Left renal cortex interstitium (tissue), 4 donors: Measurements from ENCODE around the gene PER1. TPM values are rescaled to one million over a fixed set of nuclear protein-coding genes. Genes with fewer than 3 reads are reported as not detected.

Source experiments
- DNase-seq, 4 donors: peaks; one replicate each; pipeline ENCODE4 v3.0.0-alpha.2; 2013; ENCODE audit warnings: low read depth in 4 of 4, low spot score in 2 of 4, missing footprints in 1 of 4
- polyA plus RNA-seq, 4 donors: library from polyadenylated mRNA; unstranded; fragments of 120-200 nt; gene quantifications; one replicate each; pipeline ENCODE4 v1.2.1, GENCODE V29; 2013; ENCODE audit not compliant: insufficient read length in 4 of 4

The PER1 gene
- polyA plus RNA-seq, 4 donors, result 19.7 to 37.7 (median 30.8) TPM

GRCh38 chr17:8155231-8155995 lies 3.2 kb upstream of the PER1 start:
- no peak for DNase-seq

DNA sequence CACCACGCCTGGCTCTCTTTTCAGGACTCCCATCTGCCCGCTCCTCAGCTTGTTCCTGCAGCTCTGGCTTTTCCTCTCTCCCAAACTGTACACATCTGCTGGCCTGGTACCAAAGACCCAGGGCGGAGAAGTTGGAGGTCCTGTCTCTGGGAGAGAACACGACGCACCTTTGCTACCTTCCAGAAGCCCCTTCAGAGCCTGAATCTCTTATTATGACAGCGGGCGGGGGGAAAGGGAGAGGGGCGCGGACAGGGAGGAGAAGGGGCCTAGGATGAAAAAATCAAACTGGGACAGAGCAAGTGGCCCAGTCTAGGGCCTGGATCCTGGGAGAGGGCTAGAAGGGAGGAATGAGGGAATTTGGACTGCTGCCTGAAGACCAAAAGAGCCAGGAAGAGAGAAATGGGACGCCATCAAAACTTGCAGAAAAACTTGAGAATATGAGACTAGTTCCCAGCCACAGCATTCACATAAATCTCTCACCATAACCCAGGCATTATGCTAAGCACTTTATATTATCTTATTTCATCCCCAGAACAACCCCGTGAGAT lies 2.5 kb upstream of the PER1 start:
- no peak for DNase-seq

DNA sequence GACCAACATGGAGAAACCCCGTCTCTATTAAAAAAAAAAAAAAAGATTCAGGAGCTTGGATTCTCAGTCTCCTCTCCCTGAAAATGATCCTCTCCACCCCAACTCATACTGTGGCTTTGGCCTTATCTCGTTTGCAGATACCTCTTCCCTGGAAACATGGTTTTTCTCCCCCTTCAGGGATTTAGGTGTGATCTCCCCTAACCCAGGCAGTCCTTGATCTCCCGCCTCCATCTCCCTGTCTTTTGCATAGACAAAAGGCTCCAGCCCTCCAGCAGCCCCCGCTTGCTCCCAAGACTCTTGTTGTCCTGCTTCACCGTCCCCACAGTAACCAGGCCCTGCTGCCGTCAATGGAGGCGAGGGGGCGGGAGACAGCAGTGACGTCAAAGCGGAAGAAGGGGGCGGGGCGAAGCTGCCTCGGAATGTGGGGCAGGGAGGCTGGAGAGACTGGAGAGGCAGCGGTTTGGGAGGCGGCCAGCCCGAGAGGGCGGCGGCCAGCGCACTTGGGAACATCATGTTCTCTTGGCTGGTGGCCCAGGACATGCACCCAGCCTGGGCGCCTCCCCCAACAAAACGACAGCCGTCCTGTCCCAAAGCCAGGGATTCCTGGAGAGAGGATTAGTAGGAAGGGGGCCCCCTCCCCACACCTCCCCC lies 1.9 kb upstream of the PER1 start:
- peak in 3 of 4 donors; percentile 92 to 94 (median 93) for DNase-seq

GRCh38 chr17:8153525-8153956 lies 1.3 kb upstream of the PER1 start:
- DNase-seq, result no peak

DNA sequence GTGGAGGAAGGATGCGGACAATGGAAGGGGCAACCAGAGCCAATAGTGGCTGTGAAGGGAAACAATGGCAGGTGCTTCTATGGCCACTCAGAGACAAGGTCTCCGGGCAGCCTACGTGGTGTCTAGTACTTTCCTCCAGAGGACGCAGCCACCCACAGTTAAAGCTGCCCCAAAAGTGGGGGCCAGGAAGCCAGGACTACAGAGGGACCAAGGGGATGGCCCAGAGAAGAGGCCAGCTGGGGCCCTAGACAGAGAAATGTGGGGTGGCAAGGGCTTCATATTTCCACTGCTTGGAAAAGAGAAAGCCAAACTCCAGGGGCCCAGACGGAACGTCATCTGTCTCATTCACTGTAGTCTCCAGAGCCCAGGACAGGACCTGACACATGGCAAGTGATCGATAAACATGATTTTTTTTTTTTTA lies 837 bp upstream of the PER1 start:
- no peak for DNase-seq

GRCh38 chr17:8151641-8152111 lies 528 bp downstream of the PER1 start:
- DNase-seq, result no peak

DNA sequence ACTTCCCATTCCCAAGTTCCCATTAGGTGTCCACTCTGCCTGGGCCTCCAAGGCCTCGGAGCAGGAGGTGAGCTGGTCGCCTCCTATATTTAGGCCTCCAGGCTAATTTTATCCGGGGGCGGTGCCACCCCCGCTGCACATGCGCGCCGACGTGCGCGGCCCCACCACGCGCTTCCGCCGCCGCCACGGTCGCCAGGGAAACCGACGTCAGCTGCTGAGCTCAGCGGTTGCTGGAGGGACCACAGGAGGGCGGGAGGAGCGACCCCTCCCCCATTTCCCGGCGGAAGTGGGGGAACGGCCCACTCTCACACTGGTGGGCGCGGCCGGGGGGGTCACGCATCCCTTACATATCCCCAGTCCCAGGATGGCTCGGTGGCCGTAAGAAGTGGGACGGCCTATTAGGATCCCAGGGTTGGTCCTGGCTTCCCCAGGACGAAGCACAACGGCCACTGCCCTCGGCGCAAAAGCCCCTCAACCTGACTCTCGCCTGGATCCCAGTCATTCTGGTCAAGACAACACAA lies 1.0 kb downstream of the PER1 start:
- peak in 2 of 4 donors; percentile 82 to 87 for DNase-seq

GRCh38 chr17:8150194-8151119 lies 1.7 kb downstream of the PER1 start:
- no peak for DNase-seq

DNA sequence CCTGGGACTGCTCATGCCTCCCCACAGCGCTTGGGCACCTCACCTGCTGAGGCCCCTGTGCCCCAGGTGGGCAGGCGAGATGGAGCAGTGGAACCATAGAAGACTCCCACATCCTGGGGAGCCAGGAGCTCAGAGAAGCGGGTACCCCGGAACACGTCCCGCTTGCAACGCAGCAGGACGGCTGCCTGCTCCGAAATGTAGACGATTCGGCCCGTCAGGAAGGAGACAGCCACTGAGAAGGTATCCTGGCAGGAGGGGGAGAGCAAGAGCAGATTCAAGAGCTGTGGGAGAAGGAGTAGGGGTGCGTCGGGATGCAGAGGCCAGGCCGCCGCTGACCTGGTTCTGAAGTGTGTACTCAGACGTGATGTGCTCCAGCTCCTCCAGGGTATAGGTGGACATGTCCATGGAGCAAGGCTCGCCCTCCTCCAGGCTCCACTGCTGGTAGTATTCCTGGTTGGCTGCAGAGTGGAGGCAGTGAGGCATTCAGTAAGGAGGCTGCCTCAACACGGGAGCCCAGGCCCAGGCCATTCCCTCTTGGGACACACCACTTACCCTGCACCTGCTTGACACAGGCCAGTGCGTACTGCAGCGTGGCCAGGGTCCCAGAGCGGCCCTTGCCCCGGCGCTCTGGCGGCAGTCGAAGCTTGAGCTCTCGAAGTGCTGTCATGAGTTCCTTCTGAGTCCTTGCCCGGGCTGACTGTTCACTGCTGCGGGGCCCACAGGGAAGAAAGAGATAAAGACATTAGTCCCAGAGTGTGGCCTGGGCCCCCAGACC lies 2.6 kb downstream of the PER1 start:
- no peak for DNase-seq

- no peak for DNase-seq
These were observed 3.6 kb downstream of the PER1 start for GRCh38 chr17:8148560-8148959.

DNA sequence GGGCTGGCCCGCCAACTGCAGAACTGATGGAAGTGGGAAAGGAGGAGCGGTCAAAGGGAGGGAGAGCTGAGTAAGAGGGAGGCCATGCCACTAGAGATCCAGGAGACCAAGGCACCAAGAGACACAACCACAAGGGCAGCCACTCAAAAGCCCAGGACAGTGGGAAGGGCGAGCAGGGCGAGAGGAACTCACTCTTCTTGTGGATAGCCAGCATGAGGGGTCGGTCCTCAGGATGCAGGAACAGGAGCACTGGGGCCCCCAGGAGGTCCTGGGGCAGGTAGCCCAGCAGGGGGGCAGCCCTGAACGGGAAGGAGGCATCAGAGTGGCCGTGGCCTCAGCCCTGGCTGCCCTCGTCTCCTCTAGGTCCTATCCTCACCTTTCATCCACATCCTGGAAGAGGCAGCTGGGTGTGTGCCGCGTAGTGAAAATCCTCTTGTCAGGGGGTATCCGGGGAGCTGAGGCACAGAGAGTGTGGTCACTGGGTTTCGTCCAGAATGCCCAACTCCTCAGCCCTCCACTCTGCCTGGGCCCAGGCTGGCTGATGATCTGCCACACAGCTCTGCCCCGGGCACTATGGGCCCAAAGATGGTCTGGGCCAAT lies 4.3 kb downstream of the PER1 start:
- no peak for DNase-seq

- DNase-seq, result no peak
These were observed 4.9 kb downstream of the PER1 start for GRCh38 chr17:8147141-8147804.

- no peak for DNase-seq
These were observed 5.6 kb downstream of the PER1 start for GRCh38 chr17:8146381-8147140.

GRCh38 chr17:8145811-8146210 lies 6.4 kb downstream of the PER1 start:
- DNase-seq, result no peak

DNA sequence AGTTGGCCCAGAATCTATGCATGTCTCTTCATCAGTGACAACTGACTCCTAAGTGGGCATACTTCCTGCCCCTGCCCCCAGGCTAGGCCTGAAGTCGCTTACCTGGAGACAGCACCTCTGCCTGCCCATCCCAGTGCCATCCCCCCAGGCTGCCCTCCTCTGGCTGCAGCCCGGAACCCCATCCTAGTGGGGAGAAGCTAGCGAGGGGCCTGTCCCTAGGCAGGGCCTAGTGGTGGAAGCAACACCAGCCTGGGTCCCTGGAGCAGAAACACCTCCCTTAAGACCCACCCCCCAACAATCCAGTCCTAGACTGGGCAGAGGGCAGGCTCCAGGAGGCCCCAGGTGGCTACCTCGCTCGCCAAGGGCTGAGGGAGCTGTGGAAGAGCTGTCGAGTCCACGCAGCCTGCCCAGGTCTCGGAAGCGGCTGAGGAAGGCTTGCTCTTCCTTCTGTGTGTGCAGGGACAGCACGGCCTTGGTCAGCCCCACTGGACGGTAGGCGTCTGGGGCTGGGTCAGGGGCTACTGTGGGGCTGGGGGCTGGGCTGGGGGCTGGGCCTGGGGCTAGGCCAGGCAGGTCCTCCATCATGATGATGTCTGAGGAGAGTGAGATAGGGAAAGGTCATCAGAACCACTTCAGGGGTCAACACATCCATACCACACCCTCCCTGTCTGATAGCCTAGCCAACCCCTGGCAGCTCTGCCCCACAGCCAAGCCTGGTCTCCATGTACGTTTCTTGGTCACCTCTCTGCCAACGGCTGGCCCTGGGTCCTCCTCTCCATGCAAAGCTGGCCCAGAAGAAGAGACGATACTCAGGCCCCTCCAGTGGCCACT lies 7.6 kb downstream of the PER1 start:
- no peak for DNase-seq

- DNase-seq, result no peak
These were observed 8.4 kb downstream of the PER1 start for GRCh38 chr17:8143581-8144400.
